ENCODE results near the gene CCDC197. TPM values are rescaled to one million over a fixed set of nuclear protein-coding genes. Genes with fewer than 3 reads are reported as not detected.

CCDC197 gene
- polyA plus RNA-seq, 1 experiment: not detected

GRCh38 chr14:93974833-93975232 lies 22.3 kb upstream of the CCDC197 start:
- no peaks in the 10 kb centered on the region for H3K36me3 ChIP-seq (ENCODE audit: control insufficient read depth, insufficient read depth, low read length)
- TF ChIP-seq CTCF (IDR thresholded peaks at IDR 0.05; ENCODE audit: insufficient read depth, low read depth, low read length): no peak
- peaks cover 8% of the 10 kb centered on the region for H3K27me3 ChIP-seq (ENCODE audit: control insufficient read depth, insufficient read depth, low read length)
- POLR2A ChIA-PET: no interaction called here
- H3K4me3 ChIP-seq (ENCODE audit: low read depth, low read length): no peak overlapping the region
- CTCF ChIA-PET: interaction anchor here (1.3 to 3.6 kb wide), 4 partner anchors 10 to 39 kb away, joined by 3 to 22 read pairs (median 12); no protein-coding TSS in a partner anchor
- no peak for DNase-seq (ENCODE audit: low read depth)

- Histone ChIP-seq H3K27me3 (ENCODE audit: control insufficient read depth, insufficient read depth, low read length) (peaks cover 8% of the 10 kb centered on the region), H3K36me3 (ENCODE audit: control insufficient read depth, insufficient read depth, low read length) (no peaks in the 10 kb centered on the region), H3K4me3 (ENCODE audit: low read depth, low read length) (no peak overlapping the region)
- DNase-seq (ENCODE audit: low read depth): no peak
- ChIA-PET CTCF (interaction anchor here (1.3 to 3.6 kb wide), 3 partner anchors 9 to 36 kb away, joined by 3 to 20 read pairs (median 4); no protein-coding TSS in a partner anchor), POLR2A (no interaction called here)
- TF ChIP-seq CTCF (IDR thresholded peaks at IDR 0.05; ENCODE audit: insufficient read depth, low read depth, low read length): no peak
Measured at GRCh38 chr14:93975791-93976476, 21.2 kb upstream of the CCDC197 start.

- TF ChIP-seq CTCF (IDR thresholded peaks at IDR 0.05; ENCODE audit: insufficient read depth, low read depth, low read length): no peak
- ChIA-PET POLR2A (no interaction called here), CTCF (interaction anchor here (0.7 to 1.3 kb wide), 2 partner anchors 24 to 37 kb away, joined by 4 read pairs; no protein-coding TSS in a partner anchor)
- Histone ChIP-seq H3K36me3 (ENCODE audit: control insufficient read depth, insufficient read depth, low read length) (no peaks in the 10 kb centered on the region), H3K4me3 (ENCODE audit: low read depth, low read length) (no peak within 1 kb of the TSS), H3K27me3 (ENCODE audit: control insufficient read depth, insufficient read depth, low read length) (peaks cover 8% of the 10 kb centered on the region)
- no peak for DNase-seq (ENCODE audit: low read depth)
Measured at GRCh38 chr14:93976477-93977057, 20.5 kb upstream of the CCDC197 start, which contains the start of gene ASB2. Gene ASB2, minus strand, starts transcription at chr14:93976570. Its CDS starts 12,031 bp downstream, at chr14:93964539.

- POLR2A ChIA-PET: no interaction called here
- Histone ChIP-seq H3K4me3 (ENCODE audit: low read depth, low read length) (no peak overlapping the region), H3K36me3 (ENCODE audit: control insufficient read depth, insufficient read depth, low read length) (no peaks in the 10 kb centered on the region), H3K27me3 (ENCODE audit: control insufficient read depth, insufficient read depth, low read length) (peaks cover 8% of the 10 kb centered on the region)
- no peak for DNase-seq (ENCODE audit: low read depth)
- CTCF ChIA-PET: interaction anchor here (0.7 to 1.3 kb wide), 2 partner anchors 24 to 37 kb away, joined by 4 read pairs; no protein-coding TSS in a partner anchor
- no peak for TF ChIP-seq CTCF (IDR thresholded peaks at IDR 0.05; ENCODE audit: insufficient read depth, low read depth, low read length)
Measured at GRCh38 chr14:93977171-93977570, 19.9 kb upstream of the CCDC197 start.

- Histone ChIP-seq H3K27me3 (ENCODE audit: control insufficient read depth, insufficient read depth, low read length) (peaks cover 6% of the 10 kb centered on the region), H3K4me3 (ENCODE audit: low read depth, low read length) (no peak overlapping the region), H3K36me3 (ENCODE audit: control insufficient read depth, insufficient read depth, low read length) (no peaks in the 10 kb centered on the region)
- ChIA-PET CTCF (interaction anchor here (0.6 to 2.0 kb wide), 2 partner anchors 37 to 38 kb away, joined by 4 to 6 read pairs; no protein-coding TSS in a partner anchor), POLR2A (no interaction called here)
- TF ChIP-seq CTCF (IDR thresholded peaks at IDR 0.05; ENCODE audit: insufficient read depth, low read depth, low read length): no peak
- no peak for DNase-seq (ENCODE audit: low read depth)
Measured at GRCh38 chr14:93977790-93978581, 19.1 kb upstream of the CCDC197 start.
